HEK293 (cell line): ENCODE results near the gene PDE4D.

Experiments
- HOXA7 ChIP-seq: sonication (generic); formaldehyde crosslinking; IDR thresholded peaks from 2 replicates; pipeline ENCODE4 v1.8.1; 2022; ENCODE audit warnings: missing genetic modification reagents, borderline replicate concordance
- KLF16 ChIP-seq: fragments of 450-650 bp; formaldehyde crosslinking; IDR thresholded peaks from 2 replicates; pipeline ENCODE4 v1.5.1; 2017; ENCODE audit warnings: missing biosample characterization, missing genetic modification characterization
- KLF9 ChIP-seq: fragments of 450-650 bp; formaldehyde crosslinking; IDR thresholded peaks from 2 replicates; pipeline ENCODE4 v1.5.1; 2016; ENCODE audit warnings: missing biosample characterization, missing genetic modification characterization, low read depth
- RBAK ChIP-seq: fragments of 450-650 bp; formaldehyde crosslinking; IDR thresholded peaks from 2 replicates; pipeline ENCODE4 v1.5.1; 2016; ENCODE audit warnings: missing biosample characterization, missing genetic modification characterization
- REPIN1 ChIP-seq: fragments of 450-650 bp; formaldehyde crosslinking; IDR thresholded peaks from 2 replicates; pipeline ENCODE4 v1.5.1; 2017; ENCODE audit warnings: missing biosample characterization, missing genetic modification characterization, low read depth
- SCRT1 ChIP-seq: fragments of 450-650 bp; formaldehyde crosslinking; IDR thresholded peaks from 2 replicates; pipeline ENCODE4 v1.5.1; 2016; ENCODE audit warnings: missing biosample characterization, missing genetic modification characterization, borderline replicate concordance
- ZBTB26 ChIP-seq: fragments of 450-650 bp; formaldehyde crosslinking; optimal IDR thresholded peaks from 2 replicates; pipeline ENCODE3; 2016; ENCODE audit warnings: missing biosample characterization, mild to moderate bottlenecking, missing genetic modification characterization
- ZBTB6 ChIP-seq: fragments of 450-650 bp; formaldehyde crosslinking; IDR thresholded peaks from 2 replicates; pipeline ENCODE4 v1.5.1; 2017; ENCODE audit warnings: missing biosample characterization, missing genetic modification characterization
- ZFHX2 ChIP-seq: fragments of 450-650 bp; formaldehyde crosslinking; conservative IDR thresholded peaks from 2 replicates; pipeline ENCODE4 v1.5.1; 2016; ENCODE audit warnings: missing biosample characterization, missing genetic modification characterization
- ZFP3 ChIP-seq: fragments of 450-650 bp; formaldehyde crosslinking; IDR thresholded peaks from 2 replicates; pipeline ENCODE4 v1.5.1; 2016; ENCODE audit warnings: low read depth, missing biosample characterization, missing genetic modification characterization
- ZFP37 ChIP-seq: fragments of 450-650 bp; formaldehyde crosslinking; IDR thresholded peaks from 2 replicates; pipeline ENCODE4 v1.5.1; 2016; ENCODE audit warnings: missing biosample characterization, missing genetic modification characterization
- ZNF112 ChIP-seq: fragments of 450-650 bp; formaldehyde crosslinking; IDR thresholded peaks from 2 replicates; pipeline ENCODE4 v1.5.0; 2017; ENCODE audit warnings: missing biosample characterization, missing genetic modification characterization
- ZNF155 ChIP-seq: fragments of 450-650 bp; formaldehyde crosslinking; IDR thresholded peaks from 2 replicates; pipeline ENCODE4 v1.5.1; 2016; ENCODE audit warnings: missing biosample characterization, missing genetic modification characterization
- ZNF221 ChIP-seq: fragments of 450-650 bp; formaldehyde crosslinking; IDR thresholded peaks from 2 replicates; pipeline ENCODE4 v1.5.1; 2017; ENCODE audit warnings: missing biosample characterization, missing genetic modification characterization, borderline replicate concordance
- ZNF302 ChIP-seq: fragments of 450-650 bp; formaldehyde crosslinking; IDR thresholded peaks from 2 replicates; pipeline ENCODE4 v1.5.1; 2016; ENCODE audit warnings: missing biosample characterization, missing genetic modification characterization, low read depth
- ZNF335 ChIP-seq: fragments of 450-650 bp; formaldehyde crosslinking; conservative IDR thresholded peaks from 2 replicates; pipeline ENCODE4 v1.5.1; 2016; ENCODE audit warnings: missing biosample characterization, missing genetic modification characterization
- ZNF362 ChIP-seq: fragments of 450-650 bp; formaldehyde crosslinking; IDR thresholded peaks from 2 replicates; pipeline ENCODE4 v1.5.1; 2016; ENCODE audit warnings: missing biosample characterization, missing genetic modification characterization
- ZNF391 ChIP-seq: fragments of 450-650 bp; formaldehyde crosslinking; IDR thresholded peaks from 2 replicates; pipeline ENCODE4 v1.5.1; 2016; ENCODE audit warnings: low read depth, missing biosample characterization, missing genetic modification characterization, borderline replicate concordance
- ZNF404 ChIP-seq: fragments of 450-650 bp; formaldehyde crosslinking; IDR thresholded peaks from 2 replicates; pipeline ENCODE4 v1.5.1; 2017; ENCODE audit warnings: missing biosample characterization, missing genetic modification characterization
- ZNF423 ChIP-seq: fragments of 450-650 bp; formaldehyde crosslinking; IDR thresholded peaks from 2 replicates; pipeline ENCODE4 v1.5.1; 2016; ENCODE audit warnings: missing biosample characterization, missing genetic modification characterization
- ZNF501 ChIP-seq: fragments of 450-650 bp; formaldehyde crosslinking; IDR thresholded peaks from 2 replicates; pipeline ENCODE4 v1.5.1; 2016; ENCODE audit warnings: missing biosample characterization, missing genetic modification characterization
- ZNF521 ChIP-seq: fragments of 450-650 bp; formaldehyde crosslinking; IDR thresholded peaks from 2 replicates; pipeline ENCODE4 v1.5.1; 2017; ENCODE audit warnings: missing biosample characterization, mild to moderate bottlenecking, missing genetic modification characterization
- ZNF530 ChIP-seq: fragments of 450-650 bp; formaldehyde crosslinking; IDR thresholded peaks from 2 replicates; pipeline ENCODE4 v1.5.1; 2016; ENCODE audit warnings: low read depth, missing biosample characterization, missing genetic modification characterization
- ZNF658 ChIP-seq: fragments of 450-650 bp; formaldehyde crosslinking; IDR thresholded peaks from 2 replicates; pipeline ENCODE4; 2016; ENCODE audit warnings: missing biosample characterization, missing genetic modification characterization
- ZNF677 ChIP-seq: fragments of 450-650 bp; IDR thresholded peaks from 2 replicates; pipeline ENCODE4 v1.5.0; 2018; ENCODE audit warnings: missing biosample characterization, mild to moderate bottlenecking, missing genetic modification characterization, moderate library complexity
- ZNF830 ChIP-seq: fragments of 450-650 bp; IDR thresholded peaks from 2 replicates; pipeline ENCODE4 v1.5.0; 2018; ENCODE audit warnings: missing biosample characterization, missing genetic modification characterization, low read depth, mild to moderate bottlenecking, moderate library complexity
- ZNF843 ChIP-seq: fragments of 450-650 bp; formaldehyde crosslinking; IDR thresholded peaks from 2 replicates; pipeline ENCODE4 v1.5.1; 2016; ENCODE audit warnings: missing biosample characterization, missing genetic modification characterization
- ZSCAN30 ChIP-seq: fragments of 450-650 bp; IDR thresholded peaks from 2 replicates; pipeline ENCODE4 v1.5.1; 2018; ENCODE audit warnings: missing biosample characterization, mild to moderate bottlenecking, missing genetic modification characterization, moderate library complexity
- ZXDB ChIP-seq: fragments of 450-650 bp; formaldehyde crosslinking; IDR thresholded peaks from 2 replicates; pipeline ENCODE4 v1.5.1; 2016; ENCODE audit warnings: missing biosample characterization, missing genetic modification characterization
- TF ChIP-seq, protein P1 (sequence below): fragments of 450-650 bp; formaldehyde crosslinking; IDR thresholded peaks from 2 replicates; pipeline ENCODE4 v1.5.1; 2016; ENCODE audit warnings: missing biosample characterization, missing genetic modification characterization
- TF ChIP-seq, protein P2 (sequence below): fragments of 450-650 bp; formaldehyde crosslinking; IDR thresholded peaks from 2 replicates; pipeline ENCODE4 v1.5.1; 2016; ENCODE audit warnings: missing biosample characterization, missing genetic modification characterization
- TF ChIP-seq, protein P3 (sequence below): fragments of 450-650 bp; formaldehyde crosslinking; IDR thresholded peaks from 2 replicates; pipeline ENCODE4 v1.5.1; 2016; ENCODE audit warnings: missing biosample characterization, missing genetic modification characterization
- TF ChIP-seq, protein P4 (sequence below): fragments of 450-650 bp; formaldehyde crosslinking; IDR thresholded peaks from 2 replicates; pipeline ENCODE4 v1.5.1; 2016; ENCODE audit warnings: missing biosample characterization, missing genetic modification characterization

Gene PDE4D

DNA sequence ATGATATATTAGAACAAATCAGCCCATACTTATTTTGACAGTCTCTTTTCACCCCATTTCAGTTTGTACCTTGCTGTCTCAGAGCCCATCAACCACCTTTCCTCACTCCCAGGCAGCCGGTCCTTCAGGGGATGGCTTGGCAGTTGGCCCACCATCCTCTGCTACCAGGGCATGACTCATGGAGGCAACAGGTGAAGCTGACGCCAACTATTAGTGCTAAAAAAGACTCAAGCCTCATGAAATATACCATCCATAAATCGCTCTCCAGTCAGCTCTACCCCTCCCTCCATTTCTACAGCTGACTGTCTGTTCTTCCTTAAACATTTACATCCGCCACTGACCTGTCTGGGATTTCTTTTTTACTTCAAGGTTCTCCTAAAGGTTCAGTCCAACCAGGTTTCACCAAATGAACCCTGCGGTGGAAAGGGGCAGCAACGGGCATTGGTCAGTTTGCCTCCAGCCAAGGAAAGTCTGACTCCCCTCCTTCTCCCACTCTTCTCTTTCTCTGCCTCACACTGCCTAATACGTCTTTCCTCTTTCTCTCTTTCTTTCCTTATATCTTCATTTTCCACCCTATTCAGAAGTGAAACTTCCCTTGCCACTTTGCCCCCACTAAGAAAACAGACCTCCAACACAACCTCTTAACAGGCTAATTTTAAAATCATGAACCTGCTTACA, 871.5 kb downstream of the PDE4D start (continued):
- TF ChIP-seq ZNF391 (tag by site-specific recombination) (no peak), ZNF362 (tag by site-specific recombination) (peak; percentile 71; the same call in 1 of the 2 replicates), ZFHX2 (tag by site-specific recombination) (no peak), ZNF830 (tag by site-specific recombination) (no peak), ZBTB26 (tag by site-specific recombination) (no peak), ZNF530 (tag by site-specific recombination) (no peak), ZNF658 (tag by site-specific recombination) (no peak), ZFP37 (no peak), ZNF335 (no peak), SCRT1 (peak; percentile 98), ZNF501 (tag by site-specific recombination) (peak; percentile 18; the same call in 1 of the 2 replicates), ZNF521 (tag by site-specific recombination) (no peak), ZNF404 (tag by site-specific recombination) (no peak), ZSCAN30 (tag by site-specific recombination) (0 out of 2 replicates have a peak, but pooled peaks have one; percentile 27), ZNF112 (tag by site-specific recombination) (no peak), ZBTB6 (tag by site-specific recombination) (no peak), ZXDB (tag by site-specific recombination) (peak; percentile 31; the same call in 1 of the 2 replicates), KLF9 (tag by site-specific recombination) (no peak), RBAK (tag by site-specific recombination) (no peak), ZNF843 (tag by site-specific recombination) (no peak), ZFP3 (no peak), ZNF302 (tag by site-specific recombination) (no peak), ZNF423 (tag by site-specific recombination) (no peak), REPIN1 (tag by site-specific recombination) (no peak), KLF16 (tag by site-specific recombination) (no peak), ZNF155 (tag by site-specific recombination) (no peak), ZNF221 (tag by site-specific recombination) (no peak), ZNF677 (tag by site-specific recombination) (no peak), HOXA7 (CRISPR knock-in tag) (no peak)
- TF ChIP-seq, protein P1, sequence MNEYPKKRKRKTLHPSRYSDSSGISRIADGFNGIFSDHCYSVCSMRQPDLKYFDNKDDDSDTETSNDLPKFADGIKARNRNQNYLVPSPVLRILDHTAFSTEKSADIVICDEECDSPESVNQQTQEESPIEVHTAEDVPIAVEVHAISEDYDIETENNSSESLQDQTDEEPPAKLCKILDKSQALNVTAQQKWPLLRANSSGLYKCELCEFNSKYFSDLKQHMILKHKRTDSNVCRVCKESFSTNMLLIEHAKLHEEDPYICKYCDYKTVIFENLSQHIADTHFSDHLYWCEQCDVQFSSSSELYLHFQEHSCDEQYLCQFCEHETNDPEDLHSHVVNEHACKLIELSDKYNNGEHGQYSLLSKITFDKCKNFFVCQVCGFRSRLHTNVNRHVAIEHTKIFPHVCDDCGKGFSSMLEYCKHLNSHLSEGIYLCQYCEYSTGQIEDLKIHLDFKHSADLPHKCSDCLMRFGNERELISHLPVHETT, result no peak; the same call in none of the 2 replicates
- TF ChIP-seq, protein P2, sequence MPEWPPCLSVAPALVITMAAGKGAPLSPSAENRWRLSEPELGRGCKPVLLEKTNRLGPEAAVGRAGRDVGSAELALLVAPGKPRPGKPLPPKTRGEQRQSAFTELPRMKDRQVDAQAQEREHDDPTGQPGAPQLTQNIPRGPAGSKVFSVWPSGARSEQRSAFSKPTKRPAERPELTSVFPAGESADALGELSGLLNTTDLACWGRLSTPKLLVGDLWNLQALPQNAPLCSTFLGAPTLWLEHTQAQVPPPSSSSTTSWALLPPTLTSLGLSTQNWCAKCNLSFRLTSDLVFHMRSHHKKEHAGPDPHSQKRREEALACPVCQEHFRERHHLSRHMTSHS, result no peak
- TF ChIP-seq, protein P3, sequence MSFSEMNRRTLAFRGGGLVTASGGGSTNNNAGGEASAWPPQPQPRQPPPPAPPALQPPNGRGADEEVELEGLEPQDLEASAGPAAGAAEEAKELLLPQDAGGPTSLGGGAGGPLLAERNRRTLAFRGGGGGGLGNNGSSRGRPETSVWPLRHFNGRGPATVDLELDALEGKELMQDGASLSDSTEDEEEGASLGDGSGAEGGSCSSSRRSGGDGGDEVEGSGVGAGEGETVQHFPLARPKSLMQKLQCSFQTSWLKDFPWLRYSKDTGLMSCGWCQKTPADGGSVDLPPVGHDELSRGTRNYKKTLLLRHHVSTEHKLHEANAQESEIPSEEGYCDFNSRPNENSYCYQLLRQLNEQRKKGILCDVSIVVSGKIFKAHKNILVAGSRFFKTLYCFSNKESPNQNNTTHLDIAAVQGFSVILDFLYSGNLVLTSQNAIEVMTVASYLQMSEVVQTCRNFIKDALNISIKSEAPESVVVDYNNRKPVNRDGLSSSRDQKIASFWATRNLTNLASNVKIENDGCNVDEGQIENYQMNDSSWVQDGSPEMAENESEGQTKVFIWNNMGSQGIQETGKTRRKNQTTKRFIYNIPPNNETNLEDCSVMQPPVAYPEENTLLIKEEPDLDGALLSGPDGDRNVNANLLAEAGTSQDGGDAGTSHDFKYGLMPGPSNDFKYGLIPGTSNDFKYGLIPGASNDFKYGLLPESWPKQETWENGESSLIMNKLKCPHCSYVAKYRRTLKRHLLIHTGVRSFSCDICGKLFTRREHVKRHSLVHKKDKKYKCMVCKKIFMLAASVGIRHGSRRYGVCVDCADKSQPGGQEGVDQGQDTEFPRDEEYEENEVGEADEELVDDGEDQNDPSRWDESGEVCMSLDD, result no peak
- TF ChIP-seq, protein P4, sequence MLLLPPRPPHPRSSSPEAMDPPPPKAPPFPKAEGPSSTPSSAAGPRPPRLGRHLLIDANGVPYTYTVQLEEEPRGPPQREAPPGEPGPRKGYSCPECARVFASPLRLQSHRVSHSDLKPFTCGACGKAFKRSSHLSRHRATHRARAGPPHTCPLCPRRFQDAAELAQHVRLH (tag by site-specific recombination), result no peak
